Activated T-cell treated with anti-CD3 and anti-CD28 coated beads for 48 hours (primary cell): ENCODE results near the gene STK17B.
"Not testable (repeated sequence)": the region's sequence is repeated elsewhere in the genome, so short reads cannot be mapped to it uniquely, and the experiment has no call there.

Source experiments
- DNase-seq: peaks from one replicate; pipeline ENCODE4 v3.0.0-alpha.2; 2020; ENCODE audit warnings: low read depth

Gene STK17B

DNA sequence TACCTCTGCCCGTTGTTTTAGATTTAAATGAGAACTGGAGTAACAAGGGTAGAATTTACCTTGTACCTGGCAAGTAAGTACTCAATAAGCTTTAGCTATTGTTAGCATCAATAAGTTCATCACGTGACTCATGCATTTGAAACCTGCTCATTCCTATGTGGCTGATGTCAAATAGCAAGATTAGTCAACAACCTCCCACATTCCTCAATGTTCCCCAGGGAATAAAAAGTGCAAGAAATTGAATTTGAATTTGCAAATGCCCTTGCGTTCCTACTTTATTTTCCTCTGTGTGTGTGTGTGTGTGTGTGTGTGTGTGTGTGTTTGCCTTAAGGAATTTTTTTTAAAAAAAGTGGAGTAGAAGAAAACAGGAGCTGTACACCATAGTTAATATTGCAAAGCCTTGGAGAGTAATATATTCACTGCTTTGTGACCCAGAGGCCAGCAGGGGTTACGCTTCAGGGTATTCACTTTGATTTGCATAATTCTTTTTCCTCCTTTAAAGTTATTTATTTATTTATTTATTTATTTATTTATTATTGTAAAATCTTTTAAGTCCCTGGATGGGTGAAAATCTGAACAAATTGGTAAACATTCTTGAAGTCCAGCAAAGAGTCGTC, 58.9 kb downstream of the STK17B start:
- DNase-seq: no peak

DNA sequence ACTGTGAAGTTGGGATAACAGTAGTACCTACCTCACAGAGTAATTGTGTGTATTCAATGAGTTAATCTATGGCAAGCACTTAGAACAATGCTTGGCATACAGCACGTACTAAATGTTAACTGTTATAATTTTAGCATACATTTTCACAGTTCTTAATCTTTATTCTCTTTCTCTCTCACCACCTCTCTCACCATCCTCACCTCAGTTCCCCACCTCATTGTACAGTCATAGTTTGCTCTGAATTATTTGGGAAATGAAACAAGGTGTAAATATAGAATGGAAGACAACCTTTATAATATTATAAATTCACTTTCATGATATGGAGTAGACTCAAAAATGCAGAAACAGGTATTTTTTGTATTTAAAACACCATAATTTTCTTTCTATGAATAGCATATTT, 62.8 kb downstream of the STK17B start:
- no peak for DNase-seq

DNA sequence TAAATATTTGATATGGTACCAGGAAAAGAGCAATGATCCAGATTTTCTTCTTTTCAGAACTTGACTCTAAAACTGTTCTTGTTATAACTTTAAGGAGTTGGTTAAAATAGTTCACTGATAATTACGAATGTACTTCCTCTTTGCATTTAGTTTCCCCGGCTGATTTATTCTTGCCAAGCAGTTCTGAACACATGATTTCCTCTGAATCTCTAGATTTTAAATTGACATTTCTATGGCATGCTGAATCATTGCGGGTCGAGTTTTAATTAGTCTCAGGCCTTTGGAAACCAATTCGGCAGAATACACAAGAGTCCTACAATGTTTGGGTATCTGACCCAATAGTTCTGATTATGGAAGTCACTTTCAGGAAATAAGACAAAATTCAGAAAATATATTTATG, 65.4 kb downstream of the STK17B start:
- no peak for DNase-seq

DNA sequence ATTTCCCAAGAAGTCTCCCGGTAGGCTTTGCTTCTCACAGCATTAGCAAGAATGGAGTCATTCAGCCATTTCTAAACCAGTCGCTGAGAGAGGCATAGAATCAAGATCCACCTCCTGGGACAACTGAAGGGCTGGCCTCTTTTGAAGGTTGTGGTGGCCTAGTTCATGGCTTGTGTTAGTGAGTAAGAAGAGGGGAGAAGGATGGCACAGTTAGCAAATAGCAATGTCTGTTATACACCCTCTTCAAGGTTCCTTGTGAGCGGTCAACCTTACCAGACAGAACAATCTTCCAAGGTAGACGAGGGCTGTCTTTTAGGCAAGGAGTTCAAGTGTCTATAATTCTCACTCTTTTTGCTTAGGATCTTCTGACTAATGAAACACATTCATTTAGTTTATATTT, 67.3 kb downstream of the STK17B start:
- DNase-seq: no peak

DNA sequence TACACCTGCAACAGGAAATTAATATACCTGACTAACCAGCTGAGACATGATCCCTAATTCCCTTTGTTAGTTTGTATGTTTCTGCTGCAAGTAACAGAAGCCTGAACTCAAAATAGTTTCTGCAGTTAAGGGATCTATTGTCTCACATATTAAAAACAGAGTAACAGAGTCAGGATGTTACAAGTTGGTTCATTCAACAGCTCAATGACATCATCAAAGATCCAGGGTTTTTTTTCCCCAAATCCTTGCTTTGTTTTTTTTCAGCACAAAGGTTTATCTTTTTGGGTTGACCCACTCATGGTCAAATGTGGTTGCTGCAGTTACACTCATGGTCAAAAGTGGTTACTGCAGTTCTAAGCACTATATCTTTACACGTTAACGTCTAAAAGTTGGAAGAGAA, 67.8 kb downstream of the STK17B start:
- no peak for DNase-seq

DNA sequence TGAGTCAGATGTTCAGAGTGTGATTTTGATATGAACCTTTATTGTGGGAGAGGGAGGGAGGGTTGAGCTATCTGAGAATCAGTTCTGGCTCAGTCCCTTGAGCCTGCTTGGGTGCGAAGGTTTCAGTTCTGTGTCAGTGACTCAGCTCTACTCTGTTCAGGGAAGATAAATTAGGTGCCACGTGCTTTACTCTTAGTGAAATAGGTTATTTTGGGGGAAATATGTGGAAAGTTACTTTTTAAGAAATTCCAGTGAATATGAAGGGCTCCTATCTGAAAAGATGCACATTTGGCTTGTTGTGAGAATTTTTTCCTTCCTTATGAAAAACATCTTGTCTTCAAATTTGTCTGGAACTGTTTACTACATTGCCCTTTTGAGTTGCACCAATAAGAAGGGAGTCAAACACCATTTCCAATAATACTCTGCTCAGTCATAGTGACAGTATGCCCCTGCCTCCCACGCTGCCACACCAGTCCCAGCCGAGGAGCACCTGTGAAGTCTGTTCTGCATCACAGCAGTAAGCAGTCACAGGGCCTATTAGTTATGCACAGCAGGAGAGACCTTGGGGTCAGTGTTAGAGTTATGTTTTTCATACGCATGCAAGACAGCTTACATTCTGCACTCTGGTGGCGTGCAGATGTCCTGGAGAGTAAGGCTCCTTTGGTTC, 69.9 kb downstream of the STK17B start:
- peak; percentile 49 for DNase-seq

DNA sequence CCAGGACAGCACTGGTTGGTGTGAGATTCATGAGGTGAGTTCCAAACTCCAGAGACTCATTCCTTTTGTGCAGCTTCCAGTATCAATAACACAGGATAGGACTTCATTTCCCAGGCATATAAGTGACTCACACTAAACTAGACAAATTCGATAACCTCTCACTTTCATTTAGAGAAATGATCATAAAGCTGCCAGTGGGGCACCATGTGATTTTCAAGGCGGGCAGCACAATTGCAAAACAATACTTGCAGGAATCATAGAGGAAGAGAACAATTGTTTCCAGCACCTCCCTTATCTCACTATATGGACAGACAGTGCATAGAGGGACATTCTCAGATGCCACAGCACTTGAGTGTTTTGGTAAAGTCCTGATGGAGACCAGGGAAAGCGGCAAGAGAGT, 71.5 kb downstream of the STK17B start:
- no peak for DNase-seq

DNA sequence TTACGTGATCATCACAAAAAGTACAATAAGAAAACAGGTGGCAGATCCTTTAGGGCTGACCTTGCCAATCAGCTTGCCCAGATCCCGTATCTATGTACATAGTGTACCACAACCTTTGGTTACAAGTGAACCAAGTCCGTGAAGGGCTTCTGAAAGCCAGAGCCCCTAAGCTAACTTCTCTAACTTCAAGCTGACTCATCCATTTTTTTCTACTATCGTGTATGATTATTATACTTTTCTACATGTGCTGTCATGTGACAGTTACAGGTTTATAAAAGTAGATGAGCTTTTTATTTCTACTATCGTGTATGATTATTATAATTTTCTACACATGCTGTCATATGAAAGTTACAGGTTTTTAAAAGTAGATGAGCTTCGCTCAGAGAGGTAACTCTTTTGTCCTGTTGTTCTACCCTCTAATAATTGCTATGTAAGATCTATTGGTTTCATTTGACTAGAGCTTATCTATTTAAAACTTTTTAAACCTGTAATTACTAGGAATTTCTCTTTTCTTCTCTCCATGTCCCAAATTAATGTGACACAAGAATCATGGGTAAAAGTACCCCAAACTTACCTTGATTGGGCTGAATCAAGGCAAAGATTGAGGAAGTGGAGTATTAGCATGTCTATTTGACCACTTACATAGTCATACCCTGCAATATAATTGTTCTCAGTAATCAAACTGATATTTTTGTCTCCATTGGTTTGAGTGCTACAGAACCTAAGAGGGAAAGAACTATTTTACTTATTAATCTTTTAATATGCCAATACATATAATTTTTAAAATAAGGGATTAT, 73.3 kb downstream of the STK17B start:
- no peak for DNase-seq

DNA sequence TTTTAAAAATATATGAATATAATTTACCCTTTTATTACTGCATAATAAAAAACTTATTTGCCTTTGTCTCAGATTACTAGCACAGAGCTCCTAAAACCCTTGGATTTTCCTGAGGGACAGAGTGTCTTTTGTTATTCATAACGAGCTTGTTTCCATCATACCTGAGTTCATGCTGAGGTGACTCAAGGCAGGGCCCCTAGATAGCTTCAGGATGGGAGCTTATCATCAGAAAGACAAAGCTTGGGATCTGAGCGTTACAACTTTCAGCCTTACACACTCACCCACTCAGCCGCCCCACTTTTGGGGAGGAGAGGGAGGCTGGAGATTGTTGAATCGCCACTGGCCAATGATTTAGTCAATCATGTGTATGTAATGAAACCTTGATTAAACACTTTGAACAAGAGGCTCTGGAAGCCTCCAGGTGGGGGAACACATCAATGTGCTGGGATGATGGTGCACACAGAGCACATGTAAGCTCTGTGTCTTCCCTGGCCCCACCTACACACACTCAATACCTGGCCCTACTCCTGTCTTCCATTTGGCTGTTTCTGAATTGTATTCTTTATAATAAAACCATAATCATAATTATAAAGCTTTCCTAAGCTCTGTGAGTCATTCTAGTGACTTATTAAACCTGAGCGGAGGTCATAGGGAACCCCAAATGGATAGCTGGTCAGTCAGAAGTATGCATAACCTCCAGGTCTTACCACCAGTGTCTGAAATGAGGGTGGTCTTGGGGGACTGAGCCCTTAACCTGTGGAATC, 74.2 kb downstream of the STK17B start:
- DNase-seq: no peak

DNA sequence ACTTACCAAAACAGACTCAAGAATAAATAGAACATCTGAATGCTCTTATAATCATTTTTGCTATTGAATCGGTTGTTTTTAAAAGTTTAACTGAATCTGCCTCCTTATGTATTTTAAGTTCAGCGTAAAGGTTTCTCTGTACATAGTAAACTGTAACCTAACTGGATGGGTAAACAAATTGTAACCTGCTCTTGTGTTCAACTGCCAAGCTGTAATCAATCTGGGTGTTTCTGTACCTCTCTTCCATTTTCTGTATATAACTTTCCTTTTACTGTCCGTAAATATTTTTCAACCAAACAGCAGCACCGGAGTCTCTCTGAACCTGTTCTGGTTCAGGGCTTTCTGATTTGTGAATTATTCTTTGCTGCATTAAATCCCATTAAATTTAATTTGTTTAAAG, 75.1 kb downstream of the STK17B start:
- DNase-seq: no peak

DNA sequence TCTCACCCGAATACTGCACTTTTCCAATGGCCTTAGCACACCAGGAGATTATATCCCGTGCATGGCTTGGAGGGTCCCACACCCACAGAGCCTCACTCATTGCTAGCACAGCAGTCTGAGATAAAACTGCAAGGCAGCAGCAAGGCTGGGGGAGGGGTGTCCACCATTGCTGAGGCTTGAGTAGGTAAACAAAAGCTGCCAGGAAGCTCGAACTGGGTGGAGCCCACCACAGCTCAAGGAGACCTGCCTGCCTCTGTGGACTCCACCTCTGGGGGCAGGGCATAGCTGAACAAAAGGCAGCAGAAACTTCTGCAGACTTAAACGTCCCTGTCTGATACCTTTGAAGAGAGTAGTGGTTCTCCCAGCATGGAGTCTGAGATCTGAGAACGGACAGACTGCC, 81.9 kb downstream of the STK17B start:
- DNase-seq: not testable (repeated sequence)

DNA sequence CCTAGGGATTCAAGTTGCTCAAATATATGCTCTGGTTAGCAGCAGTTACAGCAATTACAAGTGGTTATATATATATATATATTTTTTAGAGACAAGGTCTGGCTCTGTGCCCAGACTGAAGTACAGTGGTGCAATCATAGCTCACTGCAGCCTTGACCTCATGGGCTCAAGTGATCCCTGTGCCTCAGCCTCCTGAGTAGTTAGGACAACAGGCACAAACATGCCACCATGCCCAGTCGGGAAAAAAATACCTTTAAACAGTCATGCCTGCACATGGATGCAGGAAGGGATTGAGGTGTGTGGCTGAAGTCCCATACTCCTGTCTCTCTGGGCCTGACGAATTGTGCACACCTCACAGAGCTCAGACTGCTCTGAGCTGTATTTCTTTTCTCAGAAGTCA, 83.2 kb downstream of the STK17B start:
- no peak for DNase-seq

DNA sequence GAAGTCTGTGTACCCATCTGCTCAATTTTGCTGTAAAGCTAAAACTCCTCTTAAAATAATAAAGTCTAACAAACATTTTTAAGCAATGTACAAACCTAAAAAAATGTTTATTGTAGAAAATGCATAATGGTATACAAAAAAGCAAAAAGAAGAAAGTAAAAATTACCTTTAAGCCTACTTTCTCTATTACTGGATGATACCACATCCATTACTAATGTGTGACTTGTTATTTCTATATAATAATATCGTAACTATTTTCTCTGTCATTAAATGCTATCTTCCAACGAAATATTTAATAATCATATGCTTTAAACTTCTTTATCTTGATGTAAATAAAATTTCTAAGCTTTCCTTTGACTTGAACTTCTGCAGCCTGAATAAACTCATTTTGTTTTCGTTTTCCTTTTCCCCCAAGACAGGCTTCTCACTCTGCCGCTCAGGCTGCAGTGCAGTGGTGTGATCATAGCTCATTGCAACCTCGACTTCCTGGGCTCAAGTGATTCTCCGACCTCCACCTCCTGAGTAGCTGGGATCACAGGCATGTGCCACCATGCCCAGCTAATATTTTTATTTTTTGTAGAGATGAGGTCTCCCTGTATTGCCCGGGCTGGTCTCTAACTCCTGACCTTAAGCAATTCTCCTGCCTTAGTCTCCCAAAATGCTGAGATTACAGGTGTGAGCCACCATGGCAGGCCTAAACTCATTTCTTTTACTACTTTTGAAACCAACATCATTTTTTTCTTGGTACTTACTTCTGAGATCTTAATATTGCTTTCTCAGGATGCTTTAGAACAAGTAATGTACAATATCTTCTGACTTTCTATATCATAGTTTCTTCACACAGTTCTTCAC, 84.6 kb downstream of the STK17B start:
- DNase-seq: no peak

DNA sequence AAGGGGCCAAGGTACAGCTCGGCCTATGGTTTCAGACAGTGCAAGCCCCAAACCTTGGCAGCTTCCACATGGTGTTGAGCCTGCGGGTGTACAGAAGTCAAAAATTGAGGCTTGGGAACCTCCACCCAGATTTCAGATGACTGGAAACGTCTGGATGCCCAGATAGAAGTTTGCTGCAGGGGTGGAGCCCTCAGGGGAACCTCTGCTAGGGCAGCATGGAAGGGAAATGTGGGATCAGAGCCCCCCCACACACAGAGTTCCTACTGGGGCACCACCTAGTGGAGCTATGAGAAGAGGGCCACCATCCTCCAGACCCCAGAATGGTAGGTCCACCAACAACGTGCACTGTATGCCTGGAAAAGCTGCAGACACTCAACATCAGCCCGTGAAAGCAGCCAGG, 87.8 kb downstream of the STK17B start:
- DNase-seq: no peak
